ENCODE results near the gene TRMU.

- TF ChIP-seq FOXA1 (IDR thresholded peaks at IDR 0.05) (no peak), CTCF (IDR thresholded peaks at IDR 0.05; ENCODE audit: low read depth, low read length, missing input control) (no peak), EGR1 (IDR thresholded peaks at IDR 0.05; ENCODE audit: low read depth in 2 of 2) (no peak), TAF1 (conservative IDR thresholded peaks at IDR 0.05) (no peak)
These were observed 43.3 kb upstream of the TRMU start for GRCh38 chr22:46292173-46292572.

Measured in liver (tissue), 3 donors.